Suprapubic skin (tissue), 3 donors: ENCODE measurements around the gene ZNRF3.

Experiments
- CTCF ChIP-seq, 2 donors: fragments of 200-600 bp in 1 of 2; fragments of 450-650 bp in 1 of 2; sonication (generic) in 1 of 2; IDR thresholded peaks; one replicate each; pipeline ENCODE4 v1.5.1; 2016 to 2019; ENCODE audit warnings: antibody characterized with exemption in 2 of 2, mild to moderate bottlenecking in 1 of 2, moderate library complexity in 1 of 2
- POLR2AphosphoS5 ChIP-seq, 3 donors: sonication (generic); formaldehyde crosslinking; IDR thresholded peaks; one replicate each; pipeline ENCODE4 v1.6.1; 2017; ENCODE audit warnings: antibody characterized with exemption in 3 of 3

- TF ChIP-seq CTCF (IDR thresholded peaks at IDR 0.05), result no peak
- TF ChIP-seq POLR2AphosphoS5 (IDR thresholded peaks at IDR 0.05), result no peak
These were observed 149.2 kb downstream of the ZNRF3 start for GRCh38 chr22:29032584-29032983.
